Measurements from ENCODE around the gene SLC25A13. TPM values are rescaled to one million over a fixed set of nuclear protein-coding genes. Genes with fewer than 3 reads are reported as not detected.
"Not testable (repeated sequence)": the region's sequence is repeated elsewhere in the genome, so short reads cannot be mapped to it uniquely, and the experiment has no call there.

SLC25A13 gene
- total and polyA plus RNA-seq, 2 of the 4 experiments (the other 2 are of a cell fraction) = 7.4 to 11.7 TPM

DNA sequence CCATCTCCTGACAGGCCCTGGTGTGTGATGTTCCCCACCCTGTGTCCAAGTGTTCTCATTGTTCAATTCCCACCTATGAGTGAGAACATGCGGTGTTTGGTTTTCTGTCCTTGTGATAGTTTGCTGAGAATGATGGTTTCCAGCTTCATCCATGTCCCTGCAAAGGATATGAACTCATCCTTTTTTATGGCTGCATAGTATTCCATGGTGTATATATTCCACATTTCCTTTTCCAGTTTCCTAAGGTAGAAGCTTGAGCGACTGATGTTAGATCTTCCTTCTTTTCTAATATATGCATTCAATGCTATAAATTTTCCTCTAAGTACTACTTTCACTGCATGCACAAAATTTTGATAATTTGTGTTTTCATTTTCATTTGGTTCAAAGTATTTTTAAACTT lies 44.0 kb upstream of the SLC25A13 start:
- H2BK120ac ChIP-seq (ENCODE audit: low read depth, low read length); DNase-seq; H3K27ac ChIP-seq (ENCODE audit: insufficient read depth, low read length); H3K79me1 ChIP-seq (ENCODE audit: low read depth in 1 of 2, low read length in 2 of 2); H3K23ac ChIP-seq (ENCODE audit: low read depth, low read length); H3K9me3 ChIP-seq (ENCODE audit: control insufficient read depth, insufficient read depth, low read length); dilution Hi-C loops (cut with HindIII; ENCODE audit: low sequenced_read_pairs, unreplicated experiment); H4K20me1 ChIP-seq (ENCODE audit: insufficient read depth, low read length); H2BK20ac ChIP-seq (ENCODE audit: low read depth, low read length); H2BK5ac ChIP-seq (ENCODE audit: low read depth, low read length, poor library complexity, severe bottlenecking); H2AK5ac ChIP-seq (ENCODE audit: low read depth, low read length); BruUV-seq (replicated peaks); H4K91ac ChIP-seq (ENCODE audit: insufficient read depth, low read depth, low read length); CTCF ChIA-PET; intact Hi-C loops (cut with micrococcal nuclease); H3K4me3 ChIP-seq (ENCODE audit: insufficient read depth, low read depth, low read length); H4K8ac ChIP-seq (ENCODE audit: low read depth in 2 of 2, low read length in 2 of 2); H2AK9ac ChIP-seq (replicated peaks; ENCODE audit: low read depth, low read length, poor library complexity); ATAC-seq (ENCODE audit: low read depth); POLR2A ChIA-PET (ENCODE audit: unreplicated experiment); H3K9me1 ChIP-seq (ENCODE audit: insufficient read depth, low read length); H2AFZ ChIP-seq (replicated peaks; ENCODE audit: low read length, poor library complexity); H3K36me3 ChIP-seq (ENCODE audit: control insufficient read depth, insufficient read depth, low read length); H3K9ac ChIP-seq (ENCODE audit: low read depth, low read length); in situ Hi-C loops (cut with MboI; ENCODE audit: low sequenced_read_pairs); H2BK15ac ChIP-seq (ENCODE audit: low read depth, low read length); H3K27me3 ChIP-seq (ENCODE audit: control insufficient read depth, insufficient read depth, low read length); H4K5ac ChIP-seq (ENCODE audit: low read depth, low read length); H3K4me2 ChIP-seq (ENCODE audit: low read depth, low read length); H3K4ac ChIP-seq (ENCODE audit: low read depth, low read length); H3K4me1 ChIP-seq (ENCODE audit: control insufficient read depth, insufficient read depth, low read length); H3K56ac ChIP-seq (ENCODE audit: extremely low read depth, insufficient read depth, low read length); H3K14ac ChIP-seq (replicated peaks; ENCODE audit: low read depth, low read length); H3K18ac ChIP-seq (ENCODE audit: low read depth, low read length): not testable (repeated sequence)
- no CpG with 5 or more reads among the region's 2 CpGs for WGBS, 2 experiments (ENCODE audit: extremely low coverage in 2 of 2, insufficient read length in 1 of 2)

Data from IMR-90 (cell line).